ENCODE data around the gene HCRTR1.

HCRTR1 gene

DNA sequence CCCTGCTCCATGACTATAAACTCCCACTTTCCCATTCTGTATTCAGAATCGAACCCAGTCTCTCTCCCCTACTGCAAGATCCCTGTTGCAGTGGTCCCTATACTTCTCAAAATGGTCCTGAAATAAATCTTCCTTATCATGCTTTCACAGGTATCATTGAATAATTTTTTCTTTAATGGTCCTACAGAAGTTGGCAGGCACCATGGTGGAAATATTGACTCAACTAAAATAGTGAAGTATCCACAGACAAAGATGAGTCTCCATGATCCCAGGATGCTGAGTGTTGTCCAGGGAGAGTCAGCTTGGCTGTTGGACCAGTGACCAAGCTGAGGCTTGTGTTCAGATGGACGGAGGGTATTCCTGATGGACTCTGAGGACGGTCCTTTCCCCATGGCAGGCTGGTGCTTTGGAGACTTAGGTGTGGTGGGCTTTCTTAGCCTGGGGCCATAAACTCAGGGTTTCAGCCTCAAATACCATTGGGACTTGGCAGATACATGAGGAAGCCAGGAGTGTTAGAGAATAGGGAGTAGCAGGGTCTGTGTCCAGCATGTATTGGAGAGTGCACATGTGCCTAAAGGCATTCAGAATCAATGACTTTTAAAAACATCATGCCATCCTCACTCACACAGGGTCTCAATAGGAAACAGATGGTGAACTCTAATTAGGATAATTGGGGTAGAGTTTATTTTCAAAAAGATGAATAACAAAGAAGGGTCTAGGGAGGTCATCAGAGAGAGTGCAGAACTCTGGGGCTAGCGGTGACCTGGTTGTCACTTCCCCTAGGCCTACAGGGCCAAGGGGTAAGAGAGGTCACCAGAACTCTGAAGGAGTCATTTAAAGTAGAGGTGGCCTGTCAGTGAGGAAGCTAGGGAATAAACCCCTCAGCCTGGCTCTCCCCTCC is 21.4 kb upstream of the HCRTR1 start:
- Histone ChIP-seq H3K4me2 (ENCODE audit: low read depth, low read length, poor library complexity, severe bottlenecking) (peak overlapping the region; percentile 71), H3K79me2 (ENCODE audit: insufficient read depth, low read length) (no peaks in the 10 kb centered on the region), H3K4me1 (ENCODE audit: insufficient read depth, low read length, poor library complexity, severe bottlenecking) (peaks cover 32% of the 10 kb centered on the region), H3K9me2 (replicated peaks; ENCODE audit: low read depth, low read length) (no peaks in the 10 kb centered on the region), H3K4me3 (ENCODE audit: low read length, poor library complexity, severe bottlenecking) (peak overlapping the region; percentile 55), H3K36me3 (ENCODE audit: insufficient read depth, low read length) (no peaks in the 10 kb centered on the region), H2AFZ (ENCODE audit: low read length) (no peak overlapping the region), H3K9me3 (ENCODE audit: insufficient read depth, low read depth, low read length) (no peaks in the 10 kb centered on the region), H3F3A (ENCODE audit: low read depth) (no peaks in the 10 kb centered on the region), H3K27me3 (ENCODE audit: insufficient read depth, low read length, poor library complexity, severe bottlenecking) (no peaks in the 10 kb centered on the region), H4K20me1 (ENCODE audit: insufficient read depth, low read length, poor library complexity, severe bottlenecking) (no peaks in the 10 kb centered on the region), H3K9ac (ENCODE audit: low read depth, low read length, poor library complexity, severe bottlenecking) (peak overlapping the region; percentile 41)
- TF ChIP-seq, protein P1, sequence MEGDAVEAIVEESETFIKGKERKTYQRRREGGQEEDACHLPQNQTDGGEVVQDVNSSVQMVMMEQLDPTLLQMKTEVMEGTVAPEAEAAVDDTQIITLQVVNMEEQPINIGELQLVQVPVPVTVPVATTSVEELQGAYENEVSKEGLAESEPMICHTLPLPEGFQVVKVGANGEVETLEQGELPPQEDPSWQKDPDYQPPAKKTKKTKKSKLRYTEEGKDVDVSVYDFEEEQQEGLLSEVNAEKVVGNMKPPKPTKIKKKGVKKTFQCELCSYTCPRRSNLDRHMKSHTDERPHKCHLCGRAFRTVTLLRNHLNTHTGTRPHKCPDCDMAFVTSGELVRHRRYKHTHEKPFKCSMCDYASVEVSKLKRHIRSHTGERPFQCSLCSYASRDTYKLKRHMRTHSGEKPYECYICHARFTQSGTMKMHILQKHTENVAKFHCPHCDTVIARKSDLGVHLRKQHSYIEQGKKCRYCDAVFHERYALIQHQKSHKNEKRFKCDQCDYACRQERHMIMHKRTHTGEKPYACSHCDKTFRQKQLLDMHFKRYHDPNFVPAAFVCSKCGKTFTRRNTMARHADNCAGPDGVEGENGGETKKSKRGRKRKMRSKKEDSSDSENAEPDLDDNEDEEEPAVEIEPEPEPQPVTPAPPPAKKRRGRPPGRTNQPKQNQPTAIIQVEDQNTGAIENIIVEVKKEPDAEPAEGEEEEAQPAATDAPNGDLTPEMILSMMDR (conservative IDR thresholded peaks at IDR 0.05; ENCODE audit: low read length), result no peak
- TF ChIP-seq EZH2phosphoT487 (IDR thresholded peaks at IDR 0.05; ENCODE audit: borderline replicate concordance), result no peak

DNA sequence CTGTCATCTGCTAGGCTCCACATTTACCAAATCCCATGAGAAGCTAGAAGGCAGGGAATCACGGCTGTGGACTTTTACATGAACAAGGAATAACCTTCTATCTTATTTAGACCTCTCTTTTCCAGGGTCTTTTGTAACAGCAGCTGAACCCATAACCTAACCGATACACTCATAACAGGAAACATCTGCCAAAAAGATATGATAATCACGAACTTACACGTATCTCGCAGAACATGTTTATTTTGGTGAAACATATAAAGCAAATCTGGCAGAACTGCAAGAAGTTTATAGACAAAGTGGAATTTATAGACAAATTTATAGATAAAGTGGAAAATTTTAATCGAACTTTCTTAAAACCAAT is 20.8 kb upstream of the HCRTR1 start:
- Histone ChIP-seq H3K9ac (ENCODE audit: low read depth, low read length, poor library complexity, severe bottlenecking) (peak overlapping the region; percentile 41), H3F3A (ENCODE audit: low read depth) (no peaks in the 10 kb centered on the region), H3K79me2 (ENCODE audit: insufficient read depth, low read length) (no peaks in the 10 kb centered on the region), H3K9me3 (ENCODE audit: insufficient read depth, low read depth, low read length) (no peaks in the 10 kb centered on the region), H3K4me1 (ENCODE audit: insufficient read depth, low read length, poor library complexity, severe bottlenecking) (peaks cover 32% of the 10 kb centered on the region), H3K4me3 (ENCODE audit: low read length, poor library complexity, severe bottlenecking) (peak overlapping the region; percentile 55), H2AFZ (ENCODE audit: low read length) (no peak overlapping the region), H3K27me3 (ENCODE audit: insufficient read depth, low read length, poor library complexity, severe bottlenecking) (no peaks in the 10 kb centered on the region), H3K36me3 (ENCODE audit: insufficient read depth, low read length) (no peaks in the 10 kb centered on the region), H3K4me2 (ENCODE audit: low read depth, low read length, poor library complexity, severe bottlenecking) (peak overlapping the region; percentile 71), H3K9me2 (replicated peaks; ENCODE audit: low read depth, low read length) (no peaks in the 10 kb centered on the region), H4K20me1 (ENCODE audit: insufficient read depth, low read length, poor library complexity, severe bottlenecking) (no peaks in the 10 kb centered on the region)
- TF ChIP-seq EZH2phosphoT487 (IDR thresholded peaks at IDR 0.05; ENCODE audit: borderline replicate concordance), result no peak
- TF ChIP-seq, protein P1 (conservative IDR thresholded peaks at IDR 0.05; ENCODE audit: low read length), result no peak

DNA sequence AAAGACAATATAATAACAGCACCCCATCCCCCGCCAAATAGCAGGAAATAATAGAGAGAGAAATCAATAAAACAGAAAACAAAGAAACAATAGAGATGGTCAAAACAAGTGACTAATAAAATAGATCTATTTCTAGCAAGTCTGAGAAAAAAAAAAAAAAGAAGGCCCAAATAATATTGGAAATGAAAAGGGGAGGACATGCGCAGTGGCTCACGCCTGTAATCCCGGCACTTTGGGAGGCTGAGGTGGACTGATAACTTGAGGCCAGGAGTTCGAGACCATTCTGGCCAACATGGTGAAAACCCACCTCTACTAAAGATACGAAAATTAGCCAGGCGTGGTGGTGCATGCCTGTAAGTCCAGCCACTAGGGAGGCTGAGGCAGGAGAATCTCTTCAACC is 18.5 kb upstream of the HCRTR1 start:
- Histone ChIP-seq H3F3A (ENCODE audit: low read depth) (no peaks in the 10 kb centered on the region), H4K20me1 (ENCODE audit: insufficient read depth, low read length, poor library complexity, severe bottlenecking) (no peaks in the 10 kb centered on the region), H3K27me3 (ENCODE audit: insufficient read depth, low read length, poor library complexity, severe bottlenecking) (no peaks in the 10 kb centered on the region), H3K9me2 (replicated peaks; ENCODE audit: low read depth, low read length) (no peaks in the 10 kb centered on the region), H3K79me2 (ENCODE audit: insufficient read depth, low read length) (no peaks in the 10 kb centered on the region), H3K4me2 (ENCODE audit: low read depth, low read length, poor library complexity, severe bottlenecking) (no peak overlapping the region), H3K9me3 (ENCODE audit: insufficient read depth, low read depth, low read length) (no peaks in the 10 kb centered on the region), H3K36me3 (ENCODE audit: insufficient read depth, low read length) (no peaks in the 10 kb centered on the region), H3K4me1 (ENCODE audit: insufficient read depth, low read length, poor library complexity, severe bottlenecking) (peaks cover 32% of the 10 kb centered on the region), H2AFZ (ENCODE audit: low read length) (no peak overlapping the region), H3K9ac (ENCODE audit: low read depth, low read length, poor library complexity, severe bottlenecking) (no peak overlapping the region), H3K4me3 (ENCODE audit: low read length, poor library complexity, severe bottlenecking) (no peak overlapping the region)
- no peak for TF ChIP-seq EZH2phosphoT487 (IDR thresholded peaks at IDR 0.05; ENCODE audit: borderline replicate concordance)
- TF ChIP-seq, protein P1 (conservative IDR thresholded peaks at IDR 0.05; ENCODE audit: low read length), result no peak
